ENCODE results near the gene ZNF418.
"Not testable (repeated sequence)": the region's sequence is repeated elsewhere in the genome, so short reads cannot be mapped to it uniquely, and the experiment has no call there.

ZNF418 gene

DNA sequence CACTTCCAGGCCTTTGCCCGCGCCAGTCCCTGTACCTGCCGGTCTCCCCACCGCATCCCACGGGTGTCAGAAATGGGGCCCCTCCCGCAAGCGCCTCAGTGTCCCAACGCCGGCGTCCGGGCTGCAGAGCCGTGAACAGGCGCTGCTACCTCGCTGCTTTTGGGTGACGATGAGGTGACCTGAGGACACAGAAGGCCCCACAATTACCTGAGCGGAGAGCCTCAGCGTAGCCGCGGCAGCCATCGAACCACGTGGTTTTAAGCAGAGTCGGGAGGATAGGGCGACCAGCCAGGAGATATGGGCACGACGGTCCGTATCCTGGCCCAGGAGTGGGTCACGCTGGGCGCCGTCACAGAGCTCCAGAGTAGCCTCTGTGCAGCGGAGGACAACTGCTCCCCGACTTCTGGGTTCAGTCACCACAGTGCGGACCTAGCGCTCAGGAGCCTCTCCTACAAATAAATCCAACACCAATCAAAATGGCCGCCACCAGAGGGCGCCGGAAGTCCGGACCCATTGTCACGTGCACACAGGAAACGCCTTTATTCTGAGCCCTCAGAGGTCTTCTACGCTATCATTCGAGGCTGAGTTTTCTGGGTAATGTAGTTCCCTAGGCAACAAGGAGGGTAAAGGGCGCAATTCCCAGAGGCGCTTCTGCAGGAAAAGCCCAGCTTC lies 46.5 kb downstream of the ZNF418 start, which contains the start of gene ZNF814:
ZNF814 (minus strand) TSS at position 478 of the 672 bp plus-strand sequence; CDS start at position 243, 235 bp downstream.
- peak; percentile 45 for DNase-seq (ENCODE audit: low read depth)

DNA sequence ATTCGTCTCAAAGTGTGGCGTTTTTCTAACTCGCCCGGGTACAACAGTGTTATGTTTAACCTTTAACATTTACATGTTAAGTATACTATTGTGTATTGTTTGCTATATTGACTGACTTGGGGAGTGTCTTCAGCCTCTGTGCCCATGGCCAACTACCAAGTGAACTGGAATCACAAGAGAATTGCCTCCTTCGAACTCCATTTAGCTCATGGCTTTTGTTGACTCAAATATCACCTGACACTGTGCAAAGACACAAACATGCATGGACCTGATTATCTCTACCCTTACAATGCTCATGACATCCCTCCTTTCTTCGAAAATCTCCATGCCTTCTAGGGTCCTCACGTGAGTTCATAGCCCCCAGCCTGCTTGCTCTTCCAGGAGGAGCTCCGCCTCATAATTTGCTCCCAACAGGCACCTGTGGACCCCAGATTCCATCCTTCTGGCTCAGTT lies 47.1 kb downstream of the ZNF418 start:
- no peak for DNase-seq (ENCODE audit: low read depth)

DNA sequence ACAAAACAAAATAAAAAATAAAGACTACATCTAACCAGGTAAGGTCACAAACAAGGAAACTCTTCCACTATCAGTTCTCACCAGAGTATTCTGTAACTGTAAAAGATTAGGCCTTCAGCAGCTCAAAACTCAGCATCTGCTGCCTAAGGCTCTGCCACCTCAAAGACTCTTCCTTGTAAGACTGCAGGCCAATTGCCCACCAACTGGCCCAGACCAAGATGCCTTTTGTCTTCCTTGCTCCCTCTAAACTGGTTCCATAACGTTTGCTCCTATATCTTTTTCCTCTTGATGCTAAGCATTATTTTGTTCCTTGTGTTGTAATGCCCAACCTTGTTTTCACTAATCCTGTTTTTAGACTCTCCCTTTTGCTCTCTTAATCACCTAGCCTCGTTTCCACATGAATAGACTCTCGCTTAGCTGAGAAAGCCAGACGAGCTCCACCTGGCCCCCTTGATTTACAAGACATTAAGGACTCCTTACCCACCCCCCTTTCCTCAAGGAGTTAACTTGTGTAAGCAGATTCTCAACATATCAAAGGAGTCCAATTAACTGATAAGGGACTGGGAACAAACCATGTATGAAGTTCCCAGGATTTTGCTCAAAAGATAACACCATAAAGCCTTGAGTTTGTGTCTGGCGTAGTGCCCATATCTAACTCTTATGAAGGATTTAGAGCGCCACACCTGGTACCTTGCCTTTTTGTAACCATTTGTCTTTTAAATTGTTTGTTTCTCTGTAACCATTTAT lies 47.8 kb downstream of the ZNF418 start:
- DNase-seq (ENCODE audit: low read depth), result no peak

DNA sequence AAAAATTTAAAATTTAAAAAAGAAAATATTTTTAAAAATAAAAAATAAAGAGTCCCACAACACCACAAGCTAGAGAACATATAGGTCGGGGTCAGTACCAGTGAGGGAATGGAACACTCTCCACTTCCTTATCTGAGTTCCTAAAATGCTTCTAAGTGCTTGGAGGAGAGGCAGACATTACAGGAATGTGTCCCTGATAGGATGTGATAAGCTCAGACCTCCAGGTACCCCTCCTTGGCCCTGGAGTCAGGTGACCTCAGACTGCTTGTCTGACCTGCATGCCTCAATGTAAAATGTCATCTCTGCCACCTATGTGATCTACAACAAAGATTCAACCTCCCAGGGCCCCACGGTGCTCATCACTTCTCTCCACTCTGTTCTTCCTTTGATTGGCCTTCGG lies 49.2 kb downstream of the ZNF418 start:
- no peak for DNase-seq (ENCODE audit: low read depth)

DNA sequence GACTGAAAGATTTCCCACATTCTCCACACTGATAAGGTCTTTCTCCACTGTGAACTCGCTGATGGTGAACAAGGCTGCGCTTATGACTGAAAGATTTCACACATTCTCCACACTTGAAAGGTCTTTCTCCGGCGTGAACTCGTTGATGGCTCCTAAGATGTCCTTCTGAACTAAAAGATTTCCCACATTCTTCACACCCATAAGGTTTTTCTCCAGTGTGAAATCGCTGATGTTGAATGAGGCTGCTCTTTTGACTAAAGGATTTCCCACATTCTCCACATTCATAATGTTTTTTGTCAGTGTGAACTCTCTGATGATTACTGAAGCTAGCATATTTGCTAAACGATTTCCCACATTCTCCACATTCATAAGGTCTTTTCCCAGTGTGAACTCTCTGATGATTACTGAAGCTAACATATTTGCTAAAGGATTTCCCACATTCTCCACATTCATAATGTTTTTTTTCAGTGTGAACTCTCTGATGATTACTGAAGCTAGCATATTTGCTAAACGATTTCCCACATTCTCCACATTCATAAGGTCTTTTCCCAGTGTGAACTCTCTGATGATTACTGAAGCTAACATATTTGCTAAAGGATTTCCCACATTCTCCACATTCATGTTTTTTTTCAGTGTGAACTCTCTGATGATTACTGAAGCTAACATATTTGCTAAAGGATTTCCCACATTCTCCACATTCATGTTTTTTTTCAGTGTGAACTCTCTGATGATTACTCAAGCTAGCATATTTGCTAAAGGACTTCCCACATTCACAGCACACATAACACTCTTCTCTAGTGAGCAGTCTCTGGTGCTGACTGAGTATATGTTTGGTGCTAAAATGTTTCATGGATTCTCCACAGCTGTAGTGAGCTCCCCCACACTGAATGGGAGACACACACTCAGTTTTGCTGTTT lies 61.1 kb downstream of the ZNF418 start:
- DNase-seq (ENCODE audit: low read depth), result not testable (repeated sequence)

DNA sequence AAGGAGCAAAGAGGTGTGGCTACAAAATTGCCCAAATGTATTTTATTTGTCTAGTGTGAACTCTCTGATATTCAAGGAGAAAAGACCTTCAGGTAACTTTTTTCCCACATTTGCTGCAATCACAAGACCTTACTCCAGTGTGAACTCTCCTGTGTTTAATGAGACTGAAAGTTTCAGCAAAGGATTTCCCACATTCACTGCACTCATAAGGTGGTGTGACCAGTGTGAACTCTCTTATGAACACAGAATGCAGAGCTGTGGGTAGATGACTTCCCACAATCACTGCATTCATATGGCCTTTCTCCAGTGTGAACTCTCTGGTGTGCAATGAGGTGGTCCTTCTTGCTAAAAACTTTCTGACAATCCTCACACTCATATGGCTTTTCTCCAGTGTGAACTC lies 62.8 kb downstream of the ZNF418 start:
- DNase-seq (ENCODE audit: low read depth), result no peak

Data from GM04504 (cell line).